ENCODE measurements around the gene USP5.

DNA sequence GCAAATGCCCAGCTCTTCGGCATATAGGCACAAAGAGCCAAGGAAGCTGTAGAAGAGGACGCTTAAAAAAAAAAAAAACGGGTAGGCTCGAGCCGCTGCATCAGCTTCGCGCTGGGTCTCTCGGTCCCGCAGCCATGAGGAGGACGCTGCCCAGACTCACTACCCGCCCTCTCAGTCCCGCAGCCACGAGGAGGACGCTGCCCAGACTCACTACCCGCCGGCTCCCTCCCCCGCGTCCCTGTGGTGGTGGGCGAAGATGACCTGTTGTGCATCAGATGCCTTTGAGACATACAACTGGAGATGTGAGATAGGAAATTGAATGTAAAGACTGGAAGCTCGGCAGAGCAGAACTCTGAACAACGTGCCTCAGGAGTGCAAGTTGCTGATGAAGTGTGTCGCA is 32.6 kb downstream of the USP5 start:
- TF ChIP-seq, protein P1, sequence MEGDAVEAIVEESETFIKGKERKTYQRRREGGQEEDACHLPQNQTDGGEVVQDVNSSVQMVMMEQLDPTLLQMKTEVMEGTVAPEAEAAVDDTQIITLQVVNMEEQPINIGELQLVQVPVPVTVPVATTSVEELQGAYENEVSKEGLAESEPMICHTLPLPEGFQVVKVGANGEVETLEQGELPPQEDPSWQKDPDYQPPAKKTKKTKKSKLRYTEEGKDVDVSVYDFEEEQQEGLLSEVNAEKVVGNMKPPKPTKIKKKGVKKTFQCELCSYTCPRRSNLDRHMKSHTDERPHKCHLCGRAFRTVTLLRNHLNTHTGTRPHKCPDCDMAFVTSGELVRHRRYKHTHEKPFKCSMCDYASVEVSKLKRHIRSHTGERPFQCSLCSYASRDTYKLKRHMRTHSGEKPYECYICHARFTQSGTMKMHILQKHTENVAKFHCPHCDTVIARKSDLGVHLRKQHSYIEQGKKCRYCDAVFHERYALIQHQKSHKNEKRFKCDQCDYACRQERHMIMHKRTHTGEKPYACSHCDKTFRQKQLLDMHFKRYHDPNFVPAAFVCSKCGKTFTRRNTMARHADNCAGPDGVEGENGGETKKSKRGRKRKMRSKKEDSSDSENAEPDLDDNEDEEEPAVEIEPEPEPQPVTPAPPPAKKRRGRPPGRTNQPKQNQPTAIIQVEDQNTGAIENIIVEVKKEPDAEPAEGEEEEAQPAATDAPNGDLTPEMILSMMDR (IDR thresholded peaks at IDR 0.05), result no peak
- no peak for TF ChIP-seq EP300 (IDR thresholded peaks at IDR 0.05)
